ENCODE measurements around the gene ELL2.
"Not testable (repeated sequence)": the region's sequence is repeated elsewhere in the genome, so short reads cannot be mapped to it uniquely, and the experiment has no call there.

Gene ELL2

GRCh38 chr5:95907740-95908706 is 53.6 kb downstream of the ELL2 start:
- DNase-seq (ENCODE audit: low read depth in 2 of 2): no peak

- no peak for DNase-seq (ENCODE audit: low read depth in 2 of 2)
Observed at GRCh38 chr5:95907067-95907705, 54.5 kb downstream of the ELL2 start.

- DNase-seq (ENCODE audit: low read depth in 2 of 2): not testable (repeated sequence)
Observed at GRCh38 chr5:95906398-95906797, 55.3 kb downstream of the ELL2 start.

- DNase-seq (ENCODE audit: low read depth in 2 of 2): no peak
Observed at GRCh38 chr5:95904827-95905226, 56.8 kb downstream of the ELL2 start.

GRCh38 chr5:95903838-95904237 is 57.8 kb downstream of the ELL2 start:
- DNase-seq (ENCODE audit: low read depth in 2 of 2): no peak

- no peak for DNase-seq (ENCODE audit: low read depth in 2 of 2)
Observed at GRCh38 chr5:95901676-95902627, 59.7 kb downstream of the ELL2 start.

- no peak for DNase-seq (ENCODE audit: low read depth in 2 of 2)
Observed at GRCh38 chr5:95900383-95900958, 61.2 kb downstream of the ELL2 start.

- no peak for DNase-seq (ENCODE audit: low read depth in 2 of 2)
Observed at GRCh38 chr5:95899829-95900228, 61.8 kb downstream of the ELL2 start.

- DNase-seq (ENCODE audit: low read depth in 2 of 2): no peak
Observed at GRCh38 chr5:95899006-95899405, 62.6 kb downstream of the ELL2 start.

GRCh38 chr5:95895771-95896170 is 65.9 kb downstream of the ELL2 start:
- DNase-seq (ENCODE audit: low read depth in 2 of 2): no peak

GRCh38 chr5:95895251-95895650 is 66.4 kb downstream of the ELL2 start:
- no peak for DNase-seq (ENCODE audit: low read depth in 2 of 2)

GRCh38 chr5:95892784-95893354 is 68.8 kb downstream of the ELL2 start:
- no peak for DNase-seq (ENCODE audit: low read depth in 2 of 2)

GRCh38 chr5:95891499-95891898 is 70.2 kb downstream of the ELL2 start:
- DNase-seq (ENCODE audit: low read depth in 2 of 2): no peak

- DNase-seq (ENCODE audit: low read depth in 2 of 2): no peak
Observed at GRCh38 chr5:95889076-95889475, 72.6 kb downstream of the ELL2 start.

- DNase-seq (ENCODE audit: low read depth in 2 of 2): no peak
Observed at GRCh38 chr5:95887977-95888376, 73.7 kb downstream of the ELL2 start.

- DNase-seq (ENCODE audit: low read depth in 2 of 2): no peak
Observed at GRCh38 chr5:95886340-95887044, 75.2 kb downstream of the ELL2 start.

GRCh38 chr5:95884511-95884910 is 77.1 kb downstream of the ELL2 start:
- DNase-seq (ENCODE audit: low read depth in 2 of 2): no peak

- DNase-seq (ENCODE audit: low read depth in 2 of 2): no peak
Observed at GRCh38 chr5:95884017-95884325, 77.7 kb downstream of the ELL2 start.

GRCh38 chr5:95883185-95884016 is 78.2 kb downstream of the ELL2 start:
- DNase-seq (ENCODE audit: low read depth in 2 of 2): no peak

GRCh38 chr5:95881833-95882232 is 79.8 kb downstream of the ELL2 start:
- DNase-seq (ENCODE audit: low read depth in 2 of 2): no peak
